Activated CD4-positive, CD25-positive, alpha-beta regulatory T cell treated with anti-CD3 and anti-CD28 coated beads, Interleukin-2, amount 50 U/mL, for 16 hours (primary cell): ENCODE data around the gene STARD3.
A peak's percentile ranks its signal among the peaks of the same experiment; 100 is the strongest.

Experiments used
- DNase-seq: peaks from one replicate; pipeline ENCODE4 v3.0.0-alpha.2; 2020; ENCODE audit warnings: low read depth, low spot score

Gene STARD3

DNA sequence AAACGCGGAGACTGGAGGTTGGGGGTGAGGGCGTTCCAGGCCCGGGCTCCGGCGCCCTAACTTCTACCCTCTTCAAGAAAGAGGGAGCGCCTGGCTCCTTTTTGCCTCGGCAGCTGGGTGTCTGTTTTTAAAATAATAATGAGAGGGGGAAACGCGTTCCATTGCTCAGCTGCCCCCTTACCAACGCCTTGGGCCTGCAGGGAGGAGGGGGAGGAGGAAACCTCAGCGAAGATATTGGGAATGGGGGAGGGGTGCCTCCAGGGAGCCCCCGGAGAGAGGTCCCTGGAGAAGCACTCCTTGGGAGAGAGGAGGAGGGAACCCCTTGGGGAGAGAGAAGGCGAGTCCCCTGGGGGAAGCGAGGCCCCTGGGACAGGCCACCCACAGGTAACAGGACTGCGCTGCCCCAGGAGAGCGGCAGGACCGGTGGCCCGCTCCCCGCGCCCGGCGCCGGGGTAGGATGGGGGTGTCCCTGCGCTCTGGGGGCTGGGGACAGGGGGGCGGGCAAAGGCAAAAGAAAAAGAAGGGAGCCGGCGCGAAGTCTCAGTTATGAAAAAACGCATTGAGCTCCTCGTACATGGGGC lies 31.9 kb upstream of the STARD3 start:
- no peak for DNase-seq

DNA sequence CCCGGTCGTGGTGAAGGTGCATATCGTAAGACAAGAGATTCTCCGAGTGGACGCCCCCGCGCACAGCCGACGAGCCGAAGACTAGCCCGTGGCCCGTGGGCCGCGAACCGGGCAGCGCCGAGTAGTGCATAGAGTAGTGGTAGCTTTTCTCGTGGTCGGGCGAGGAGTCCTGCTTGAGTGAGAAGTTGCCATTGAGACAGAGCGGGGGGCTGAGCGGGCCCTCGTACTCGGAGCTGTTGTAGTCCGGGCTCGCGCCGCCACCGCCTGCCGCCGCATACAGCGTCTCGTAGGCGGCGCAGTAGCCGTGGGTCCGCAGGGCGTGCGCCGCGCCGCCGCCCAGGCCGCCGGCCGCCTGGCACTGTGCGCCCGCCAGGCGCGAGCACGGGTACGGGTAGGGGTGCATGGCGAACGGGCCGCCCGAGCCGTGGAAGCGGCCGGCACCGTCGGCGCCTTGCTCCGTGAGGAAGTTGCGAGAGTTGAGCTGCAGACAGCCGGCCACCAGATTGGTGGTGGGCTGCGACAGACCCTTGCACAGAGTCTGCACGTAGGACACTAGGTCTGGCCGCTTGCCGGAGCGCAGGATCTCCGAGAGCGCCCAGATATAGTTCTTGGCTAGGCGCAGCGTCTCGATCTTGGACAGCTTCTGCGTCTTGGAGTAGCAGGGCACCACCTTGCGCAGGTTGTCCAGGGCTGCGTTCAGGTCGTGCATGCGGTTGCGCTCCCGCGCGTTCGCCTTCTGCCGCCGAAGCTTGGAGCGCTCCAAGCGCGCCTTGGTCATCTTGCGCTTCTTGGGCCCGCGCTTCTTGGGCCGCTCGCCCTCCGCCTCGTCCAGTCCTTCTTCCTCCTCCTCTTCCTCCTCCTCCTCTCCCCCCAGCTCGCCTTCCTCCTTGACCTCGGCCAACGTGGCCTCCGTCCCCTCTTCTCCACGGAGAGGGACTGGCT lies 31.2 kb upstream of the STARD3 start:
- no peak for DNase-seq

DNA sequence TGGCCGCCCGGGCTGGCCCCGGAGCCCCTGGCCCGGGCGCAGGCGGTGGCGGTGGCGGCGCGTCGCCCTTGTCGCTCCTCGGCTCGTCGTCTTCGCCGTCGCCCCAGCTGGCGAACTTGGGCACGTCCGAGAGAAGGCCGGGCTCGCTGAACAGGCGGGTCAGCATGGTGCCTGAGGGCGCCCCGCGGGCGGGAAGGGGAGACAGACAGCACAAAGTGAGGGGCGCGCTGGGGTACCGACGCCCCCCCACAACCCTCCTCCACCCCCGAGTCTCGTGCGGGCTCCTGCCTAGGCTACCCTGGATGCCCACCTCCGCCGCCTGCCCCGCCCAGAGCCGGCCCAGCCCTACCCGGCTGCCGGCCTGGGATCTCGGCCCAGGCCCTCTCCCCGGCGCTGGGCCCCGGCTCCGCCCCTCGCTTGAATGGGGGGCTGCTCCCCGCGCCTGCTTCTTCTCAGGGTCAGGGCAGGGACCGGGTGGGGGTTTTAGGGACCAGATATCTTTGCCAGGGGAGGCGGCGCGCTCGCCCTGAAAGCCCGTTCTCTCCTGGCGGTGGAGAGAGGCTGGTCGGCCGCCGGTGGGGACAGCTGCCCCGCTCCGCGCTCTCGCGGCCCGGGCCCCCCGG lies 30.4 kb upstream of the STARD3 start:
- no peak for DNase-seq

DNA sequence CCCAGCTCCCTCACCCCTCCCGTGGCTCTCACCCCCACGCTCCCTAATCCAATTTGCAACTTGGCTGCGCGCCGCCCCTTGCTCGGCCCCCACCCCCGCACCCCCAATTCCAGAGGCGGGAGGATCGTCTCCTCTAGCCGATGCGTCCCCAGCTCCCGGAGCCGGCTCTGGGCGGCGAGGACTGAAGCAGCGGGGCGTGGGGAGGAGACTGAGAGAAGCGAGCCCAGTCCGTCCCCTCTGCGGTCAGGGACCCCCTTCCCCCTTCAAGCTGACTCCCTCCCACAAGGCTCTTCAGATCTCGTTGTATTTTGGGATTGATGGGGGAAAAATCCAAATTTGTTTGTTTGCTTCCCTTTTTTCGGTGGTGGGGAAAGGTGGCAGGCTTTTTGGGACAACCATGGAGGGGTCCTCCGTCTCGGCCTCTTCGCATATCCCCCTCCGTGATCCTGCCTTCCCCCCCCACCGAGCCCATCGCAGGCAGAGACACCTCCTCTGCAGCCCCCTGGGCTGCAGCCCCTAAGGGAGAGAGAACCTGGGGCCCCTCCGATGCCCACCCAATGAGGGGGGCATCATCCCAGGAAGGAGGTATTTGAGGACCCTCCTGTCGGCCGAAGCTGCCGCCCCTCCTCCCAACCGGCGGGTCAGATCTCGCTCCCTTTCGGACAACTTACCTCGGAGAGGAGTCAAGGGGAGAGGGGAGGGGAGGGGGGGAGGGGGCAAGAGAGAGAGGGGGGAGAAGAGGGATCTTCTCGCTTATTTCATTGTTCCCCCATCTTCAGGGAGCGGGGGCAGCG lies 29.7 kb upstream of the STARD3 start:
- DNase-seq = no peak

DNA sequence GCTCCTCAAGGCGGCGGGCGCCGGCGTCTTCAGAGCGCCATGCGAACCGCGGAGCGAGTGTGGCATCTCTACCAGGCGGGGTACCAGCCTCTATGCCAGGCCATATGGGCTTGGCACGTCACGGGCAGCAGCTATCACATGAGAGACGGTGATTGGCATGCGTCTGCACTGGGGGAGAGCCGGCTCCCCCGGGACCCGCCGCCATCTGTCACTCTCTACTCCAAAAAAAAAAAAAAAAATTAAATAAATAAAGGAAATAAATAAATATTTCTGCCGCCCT lies 29.2 kb upstream of the STARD3 start, which contains the start of gene NEUROD2:
NEUROD2 (minus strand) TSS at position 70 of the 280 bp plus-strand sequence. CDS start 1,321 bp downstream, outside the sequence.
- DNase-seq = no peak

DNA sequence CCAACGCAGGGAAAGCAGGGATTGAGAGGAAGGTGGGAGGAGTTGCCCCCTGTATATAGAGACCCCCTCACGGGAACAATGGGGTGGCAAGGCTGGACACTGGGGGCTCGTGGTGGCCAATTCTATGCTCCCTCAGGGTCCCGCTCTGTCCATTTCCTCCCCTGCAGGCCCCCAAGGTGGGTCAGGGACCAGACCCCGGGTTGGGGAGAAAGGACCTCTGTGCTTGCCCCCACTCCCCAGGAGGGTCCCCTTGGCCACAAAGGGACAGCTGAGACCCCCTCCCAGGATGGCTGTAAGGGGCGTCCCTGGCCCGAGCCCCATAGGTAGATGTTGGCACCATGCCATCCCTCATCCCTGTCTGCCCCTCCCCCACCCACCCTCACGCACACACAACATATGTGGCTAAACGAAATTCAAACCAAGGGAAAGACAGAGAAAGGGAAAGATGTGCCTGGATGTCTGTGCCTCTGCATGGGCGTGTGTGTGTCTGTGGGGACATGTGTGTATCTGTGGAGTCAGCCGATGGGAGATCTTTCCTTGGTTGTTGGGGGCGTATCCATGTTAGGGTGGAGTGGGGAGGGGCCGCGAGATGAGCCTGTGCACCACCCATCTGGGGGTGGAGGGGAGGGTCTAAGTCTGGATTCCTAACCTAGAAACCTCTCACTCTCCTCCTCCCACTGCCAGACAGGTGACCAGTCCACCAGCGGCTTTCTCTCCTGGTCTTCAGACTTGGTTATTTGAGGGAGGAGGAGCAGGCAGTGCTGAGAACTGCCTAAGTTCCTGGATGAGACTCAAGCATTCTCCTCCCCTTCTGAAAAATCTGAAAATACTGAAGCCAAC lies 28.6 kb upstream of the STARD3 start:
- no peak for DNase-seq

DNA sequence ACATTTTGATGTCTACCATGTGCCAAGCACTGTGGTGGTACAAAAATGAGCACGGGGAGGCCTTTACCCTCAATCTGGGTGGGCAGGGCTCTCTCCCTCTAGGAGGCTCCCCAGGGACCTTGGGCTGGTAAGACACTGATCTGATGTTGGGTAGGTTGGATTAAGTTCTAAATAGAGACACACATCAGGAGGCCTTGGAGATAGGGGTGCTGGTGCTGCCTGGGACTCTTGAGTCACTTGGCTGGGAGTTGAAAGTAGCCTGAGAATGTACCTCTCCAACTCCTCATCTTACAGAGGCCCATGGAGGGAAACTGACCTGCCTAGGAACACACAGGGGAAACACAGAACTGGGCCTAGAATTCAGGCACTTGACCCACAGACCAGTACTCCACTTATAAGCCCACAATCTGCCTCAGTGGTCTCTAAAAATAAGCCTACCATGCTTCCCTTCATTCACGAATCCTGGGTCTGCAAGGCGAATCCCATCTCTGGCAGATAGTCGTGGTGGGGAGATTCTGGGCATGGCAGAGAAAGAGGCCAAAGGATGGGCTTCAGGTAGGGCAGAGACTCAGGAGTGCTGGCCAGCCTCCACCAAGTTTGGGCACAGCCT lies 27.4 kb upstream of the STARD3 start:
- no peak for DNase-seq

DNA sequence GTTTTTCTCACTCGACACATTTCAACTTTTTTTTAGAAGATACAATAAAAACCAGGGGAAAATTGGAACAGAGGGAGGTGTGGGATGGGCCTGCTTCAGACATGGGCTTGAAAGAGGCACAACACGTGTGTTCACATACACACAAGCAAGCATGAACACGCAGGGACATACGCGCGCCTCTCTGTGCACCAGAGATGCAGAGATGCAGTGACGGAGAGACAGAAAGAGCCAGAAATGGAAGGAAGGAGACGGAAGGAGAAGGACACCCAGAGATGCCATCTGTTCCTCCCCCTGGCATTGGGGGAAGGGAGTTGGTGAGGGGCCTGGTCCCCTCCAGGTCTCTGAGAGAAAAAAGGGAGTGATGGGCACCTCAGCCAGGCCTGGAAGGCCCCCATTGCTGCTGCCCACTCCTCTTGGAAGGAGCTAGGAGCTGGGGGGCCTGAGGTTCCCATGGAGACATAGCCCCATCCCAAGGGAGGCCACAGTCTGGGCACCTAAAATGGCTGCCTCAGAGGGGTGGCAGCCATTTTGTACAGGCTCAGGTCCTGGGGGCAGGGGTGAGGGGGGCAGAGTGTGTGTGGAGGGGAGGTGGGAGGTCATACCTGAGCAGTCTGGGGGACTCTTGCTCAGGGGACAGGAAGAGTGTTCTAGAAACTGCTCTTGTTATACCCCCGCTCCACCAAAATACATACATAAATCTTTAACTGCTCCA lies 25.4 kb upstream of the STARD3 start:
- DNase-seq = no peak

DNA sequence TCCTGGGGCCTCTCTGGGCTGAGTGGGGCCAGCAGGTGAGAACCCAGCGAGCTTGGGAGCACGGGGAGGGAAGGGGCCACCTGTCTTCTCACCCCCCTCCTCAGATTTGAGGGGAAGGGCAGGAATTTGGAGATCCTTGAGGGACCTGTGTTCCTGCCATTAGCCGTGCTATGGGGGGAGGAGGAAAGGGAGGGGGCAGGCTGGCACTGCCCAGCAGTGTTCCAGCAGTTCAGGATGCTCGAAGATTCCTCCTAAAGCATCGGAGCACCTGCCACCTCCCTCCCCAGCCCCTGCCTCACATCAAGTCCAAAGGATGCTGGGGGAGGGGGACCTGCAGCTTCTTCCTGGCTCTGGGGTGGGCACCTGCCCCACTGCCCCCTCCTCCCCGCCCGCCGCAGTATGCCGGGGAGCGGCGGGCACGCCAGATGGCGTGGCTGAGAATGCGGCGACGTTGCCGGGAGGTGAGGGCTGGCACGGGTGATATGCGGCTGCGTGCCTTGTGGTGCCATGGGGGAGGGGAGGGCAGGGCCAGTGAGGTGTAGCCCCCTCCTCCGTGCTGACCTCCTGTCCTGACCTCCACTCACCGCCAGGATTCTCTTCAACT lies 24.6 kb upstream of the STARD3 start:
- no peak for DNase-seq

DNA sequence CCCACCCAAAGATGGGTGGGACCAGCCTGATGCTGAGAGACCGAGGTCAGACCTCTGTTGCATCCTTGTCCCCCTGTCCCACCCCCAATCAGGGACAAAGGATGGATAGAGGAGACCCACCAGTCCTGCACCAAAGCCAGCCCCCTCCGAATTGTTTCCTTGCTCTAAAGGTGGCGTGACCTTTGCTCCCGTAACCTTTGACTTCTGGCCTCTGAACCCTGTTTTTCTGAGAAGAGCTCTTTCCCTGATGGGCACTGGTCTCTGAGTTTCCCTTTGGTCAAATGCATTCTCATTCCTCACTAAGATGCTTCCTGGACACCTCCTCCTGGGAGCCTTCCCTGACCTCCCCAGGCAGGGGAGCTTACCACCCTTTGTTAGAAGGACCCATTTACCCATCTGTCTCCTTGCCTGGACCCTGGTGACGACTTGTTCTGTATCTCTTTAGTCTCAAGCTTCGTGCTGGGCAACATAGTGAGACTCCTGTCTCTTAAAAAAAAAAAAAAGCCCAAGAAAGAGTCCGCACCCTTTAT lies 23.9 kb upstream of the STARD3 start:
- no peak for DNase-seq

DNA sequence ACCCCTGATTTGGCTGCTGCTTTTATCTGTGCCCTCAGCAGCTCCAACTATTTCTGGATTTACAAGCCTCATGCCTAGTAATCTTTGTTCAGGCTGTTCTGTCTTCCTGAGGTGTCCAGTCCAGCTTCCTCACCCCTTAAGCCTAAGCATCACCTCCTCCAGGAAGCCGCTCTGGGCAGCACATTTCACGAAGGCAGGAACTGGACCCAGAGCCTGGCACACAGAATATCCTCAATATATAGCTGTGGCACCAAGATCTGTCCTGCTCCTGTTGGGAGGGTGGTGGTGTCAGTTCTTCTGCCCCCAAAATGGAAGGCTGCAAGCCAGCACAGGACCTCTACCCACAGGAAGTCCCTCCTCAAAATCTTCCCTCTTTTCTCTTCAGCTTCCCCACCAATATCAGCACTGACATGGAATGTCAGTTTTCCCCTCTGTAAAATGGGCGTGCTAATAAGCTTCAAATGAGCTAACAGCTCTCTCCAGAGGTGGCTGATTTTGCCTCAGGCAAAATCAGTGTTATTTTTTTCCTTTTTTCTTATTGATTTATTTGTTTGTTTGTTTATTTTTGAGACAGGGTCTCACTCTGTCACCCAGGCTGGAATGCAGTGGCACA lies 22.3 kb upstream of the STARD3 start:
- no peak for DNase-seq

DNA sequence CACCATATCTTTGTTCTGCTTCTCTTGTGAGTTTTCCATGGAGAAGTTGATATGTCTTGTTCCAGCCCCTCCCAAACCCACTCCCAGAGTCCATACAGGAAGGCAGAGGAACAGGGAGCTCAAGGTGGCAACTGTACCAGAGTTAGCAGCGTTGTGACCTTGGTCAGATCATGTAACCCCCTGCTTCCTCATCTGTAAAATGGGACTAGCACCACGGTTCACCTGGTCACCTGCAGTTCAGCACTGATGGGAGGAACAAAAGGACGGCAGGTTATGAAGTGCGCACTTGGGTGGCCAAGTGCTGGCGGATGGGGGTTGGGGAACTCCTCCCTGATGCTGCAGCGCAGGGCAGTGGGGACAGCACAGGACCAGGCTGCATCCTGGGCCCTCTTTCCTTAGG lies 21.5 kb upstream of the STARD3 start:
- DNase-seq = no peak

DNA sequence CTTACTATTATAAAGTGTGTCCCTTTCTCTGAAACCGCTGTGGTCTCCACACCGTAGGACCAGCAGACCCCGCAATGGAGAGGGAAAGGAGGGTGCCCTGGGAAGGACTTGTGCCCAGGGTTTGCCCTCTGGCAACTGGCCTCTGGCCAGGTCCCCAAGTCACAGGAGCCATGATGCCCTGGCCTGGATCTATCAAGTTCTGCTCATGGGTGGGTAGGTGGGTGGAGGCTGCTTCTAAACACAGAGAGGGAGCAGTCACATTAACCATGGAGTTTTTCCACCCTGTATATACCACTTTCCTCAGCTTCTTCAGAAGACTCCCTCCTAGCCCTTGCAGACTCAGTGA lies 19.9 kb upstream of the STARD3 start:
- DNase-seq = no peak

DNA sequence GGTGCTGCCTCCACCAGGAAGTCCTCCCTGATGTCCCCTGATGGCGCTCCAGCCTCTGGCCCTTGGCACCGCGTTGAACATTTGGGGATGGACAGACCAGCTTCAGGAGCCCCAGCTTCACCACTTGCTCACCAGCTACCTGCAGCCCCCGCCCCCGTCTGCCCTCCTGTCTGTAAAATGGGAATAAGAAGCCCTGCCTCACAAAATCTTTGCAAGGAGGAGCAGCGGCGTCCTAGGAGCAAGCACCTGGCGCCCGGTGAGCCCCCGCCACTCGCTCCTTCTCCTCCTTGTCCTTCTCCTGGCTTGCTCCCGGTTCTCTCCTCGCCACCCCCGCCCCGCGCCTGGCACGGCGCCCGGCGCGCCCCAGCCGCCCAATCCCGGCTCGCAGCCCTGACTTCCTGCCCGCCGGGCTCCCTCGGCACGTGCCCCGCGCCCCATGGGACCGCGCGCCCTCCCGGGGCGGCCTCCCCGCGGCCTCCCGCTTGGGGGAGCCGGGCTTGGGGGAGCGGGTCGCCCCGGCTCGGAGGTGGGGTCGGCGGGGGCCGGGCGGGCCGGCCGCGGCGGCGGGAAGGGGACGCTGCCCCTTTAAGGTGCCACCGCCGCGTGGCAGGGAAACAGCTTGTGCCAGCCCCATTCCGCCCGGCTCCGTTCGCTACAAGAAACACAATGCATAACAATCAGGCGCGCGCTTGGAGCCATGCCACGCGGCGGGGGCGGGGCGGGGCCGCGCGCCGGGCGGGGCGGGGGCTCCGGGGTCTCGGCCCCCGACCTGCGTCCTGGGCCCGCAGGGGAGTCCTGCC lies 19.3 kb upstream of the STARD3 start:
- DNase-seq = peak; percentile 15

DNA sequence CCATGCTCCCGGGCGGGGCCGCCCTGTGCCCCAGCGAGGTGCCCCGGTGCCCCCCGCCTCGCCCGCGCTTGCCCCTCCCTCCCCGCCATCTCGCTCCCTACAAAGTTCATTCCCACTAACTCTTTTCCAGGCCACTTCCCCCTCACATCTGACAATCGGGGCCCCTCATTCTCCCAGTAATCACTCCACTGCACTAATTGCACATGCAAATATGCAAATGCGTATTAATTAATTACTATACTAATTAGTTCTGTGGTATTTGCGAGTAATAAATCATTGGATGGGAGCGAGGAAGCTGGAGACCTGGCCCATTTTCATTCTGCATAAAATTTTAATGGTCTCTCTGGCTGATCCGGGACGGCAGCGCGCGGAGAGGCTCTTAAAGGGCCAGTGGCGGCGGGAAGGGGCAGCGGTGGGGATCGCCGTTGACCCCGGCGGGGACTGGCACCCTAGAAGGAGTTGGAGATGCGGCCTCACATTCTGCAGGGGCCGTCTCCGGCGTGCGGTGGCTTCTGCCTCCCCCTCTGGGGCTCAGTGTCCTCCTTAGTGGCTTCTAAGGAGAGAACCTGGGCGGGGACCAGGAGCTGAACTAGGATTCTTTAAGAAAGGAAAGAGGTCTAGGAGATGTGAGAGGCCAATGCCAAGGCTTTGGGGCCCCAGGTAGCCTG lies 18.6 kb upstream of the STARD3 start:
- no peak for DNase-seq

DNA sequence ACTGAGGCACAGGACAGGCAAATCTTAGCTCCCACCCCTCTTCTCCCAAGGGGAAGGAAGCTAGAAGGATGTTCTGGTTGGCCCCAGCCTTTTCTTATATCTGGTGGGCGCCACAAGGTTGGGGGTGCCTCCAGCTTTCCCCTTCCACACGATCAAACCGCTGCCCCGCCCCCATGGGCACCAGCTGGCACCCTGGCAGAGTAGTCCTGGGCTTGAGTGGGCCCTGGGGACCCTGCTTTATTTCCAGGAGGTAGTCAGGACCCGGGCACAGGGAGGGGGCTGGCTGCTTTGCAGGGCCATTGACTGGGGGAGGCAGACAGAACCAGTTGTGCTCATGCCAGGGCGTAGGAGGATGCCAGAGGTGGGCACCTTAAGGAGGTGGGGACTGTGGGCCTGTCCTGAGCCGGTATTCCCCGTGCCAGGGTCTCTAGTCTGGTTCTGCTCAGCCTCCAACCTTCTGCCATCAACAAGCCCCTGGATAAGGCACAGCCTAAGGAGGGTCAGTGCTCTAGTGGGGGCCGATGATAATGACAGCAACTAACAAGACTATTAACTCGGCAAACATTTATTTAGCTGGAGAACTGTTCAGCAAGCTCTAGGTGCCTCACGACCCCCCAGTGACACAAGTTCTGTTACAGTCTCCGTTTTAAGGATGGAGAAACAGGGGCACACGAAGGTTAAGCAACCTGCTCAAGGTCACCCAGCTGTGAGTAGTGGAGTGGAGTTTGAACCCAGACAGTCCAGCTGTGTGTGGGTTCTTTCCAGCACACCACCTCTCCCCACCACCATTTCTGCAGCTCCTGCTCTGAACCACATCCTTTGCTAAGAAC lies 17.8 kb upstream of the STARD3 start:
- no peak for DNase-seq

DNA sequence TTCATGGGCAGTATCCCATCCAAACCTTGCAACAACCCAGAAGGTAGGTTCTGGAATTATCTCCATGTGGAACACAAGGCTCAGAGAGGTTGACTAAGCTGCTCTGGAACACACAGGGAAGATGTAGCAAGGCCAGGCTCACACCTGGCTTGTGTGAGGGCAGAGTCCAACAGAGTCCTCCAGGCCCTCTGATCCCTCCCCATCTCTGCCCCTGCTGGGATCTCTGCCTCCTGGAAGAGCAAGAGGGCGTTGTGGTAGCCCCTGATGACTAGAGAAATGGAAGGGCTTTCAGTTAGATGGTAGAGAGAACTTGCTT lies 17.2 kb upstream of the STARD3 start:
- DNase-seq = no peak
